Left ventricle myocardium inferior (tissue), 1 donor: ENCODE measurements around the gene SDK1. TPM values are rescaled to one million over a fixed set of nuclear protein-coding genes. Genes with fewer than 3 reads are reported as not detected.
A peak's percentile ranks its signal among the peaks of the same experiment; 100 is the strongest.

ENCODE experiments used
- DNase-seq: peaks from one replicate; pipeline ENCODE4 v3.0.0-alpha.2; 2020
- H3K27ac ChIP-seq: fragments of 200-600 bp; replicated peaks from 2 replicates; pipeline ENCODE4 v1.8.0; 2021
- H3K27me3 ChIP-seq: fragments of 200-600 bp; 2 replicates; pipeline ENCODE4 v1.8.0; 2021; ENCODE audit warnings: low read depth
- H3K36me3 ChIP-seq: fragments of 200-600 bp; 2 replicates; pipeline ENCODE4 v1.8.0; 2021
- H3K4me1 ChIP-seq: fragments of 200-600 bp; 2 replicates; pipeline ENCODE4 v1.8.0; 2021
- H3K4me3 ChIP-seq: fragments of 200-600 bp; 2 replicates; pipeline ENCODE4 v1.8.0; 2021; ENCODE audit warnings: mild to moderate bottlenecking, moderate library complexity
- H3K9me3 ChIP-seq: fragments of 200-600 bp; replicated peaks from 2 replicates; pipeline ENCODE4 v1.8.0; 2021
- CTCF ChIP-seq: fragments of 200-600 bp; IDR thresholded peaks from 2 replicates; pipeline ENCODE4 v1.8.0; 2021; ENCODE audit warnings: antibody characterized with exemption, mild to moderate bottlenecking, borderline replicate concordance
- intact Hi-C: fragments of 100-400 bp; cut with micrococcal nuclease; formaldehyde crosslinking; loops from one replicate; pipeline ENCODE4 v1.11.0; 2022
- total RNA-seq: library from RNA; stranded (reverse); fragmentation: NEBNext Ultra II Directional; extraction: Animal tissue kit (Norgen Biotek cat#: 25700); gene quantifications from one replicate; pipeline ENCODE4 v1.2.1, GENCODE V29; 2021
- donor health status: DM: no; HTN: yes; CAD: no; lungs with severe emphysema.

Gene SDK1
- total RNA-seq, 1 donor from 2014 or later, result 1.3 TPM

GRCh38 chr7:3292694-3293093 lies 8.4 kb upstream of the SDK1 start:
- TF ChIP-seq CTCF, result no peak
- Histone ChIP-seq H3K4me1 (no peaks in the 10 kb centered on the region), H3K4me3 (no peak overlapping the region), H3K9me3 (peaks cover 9% of the 10 kb centered on the region), H3K27me3 (peaks cover 29% of the 10 kb centered on the region), H3K27ac (no peak overlapping the region), H3K36me3 (no peaks in the 10 kb centered on the region)
- no peak for DNase-seq
- intact Hi-C loops, result no loop called here

GRCh38 chr7:3294432-3295100 lies 6.5 kb upstream of the SDK1 start:
- H3K4me1 ChIP-seq, result no peaks in the 10 kb centered on the region
- intact Hi-C loops, result no loop called here
- peaks cover 40% of the 10 kb centered on the region for H3K27me3 ChIP-seq
- H3K36me3 ChIP-seq, result no peaks in the 10 kb centered on the region
- peaks cover 5% of the 10 kb centered on the region for H3K9me3 ChIP-seq
- no peak for DNase-seq
- TF ChIP-seq CTCF, result no peak
- no peak overlapping the region for H3K27ac ChIP-seq
- H3K4me3 ChIP-seq, result no peak overlapping the region

- H3K27me3 ChIP-seq, result peaks cover 52% of the 10 kb centered on the region
- DNase-seq, result no peak
- TF ChIP-seq CTCF, result no peak
- no peak overlapping the region for H3K4me3 ChIP-seq
- intact Hi-C loops, result no loop called here
- H3K27ac ChIP-seq, result no peak overlapping the region
- H3K36me3 ChIP-seq, result no peaks in the 10 kb centered on the region
- no peaks in the 10 kb centered on the region for H3K9me3 ChIP-seq
- H3K4me1 ChIP-seq, result peaks cover 16% of the 10 kb centered on the region
Measured at GRCh38 chr7:3297105-3297819, 3.8 kb upstream of the SDK1 start.

GRCh38 chr7:3300221-3300650 lies 816 bp upstream of the SDK1 start:
- Histone ChIP-seq H3K4me1 (peaks cover 21% of the 10 kb centered on the region), H3K36me3 (no peaks in the 10 kb centered on the region), H3K27me3 (peaks cover 28% of the 10 kb centered on the region), H3K9me3 (no peaks in the 10 kb centered on the region), H3K4me3 (peak overlapping the region; percentile 69), H3K27ac (no peak overlapping the region)
- no peak for DNase-seq
- intact Hi-C loops, result no loop called here
- TF ChIP-seq CTCF, result no peak

- no peak for TF ChIP-seq CTCF
- Histone ChIP-seq H3K4me1 (peaks cover 21% of the 10 kb centered on the region), H3K9me3 (no peaks in the 10 kb centered on the region), H3K36me3 (no peaks in the 10 kb centered on the region), H3K27me3 (peaks cover 28% of the 10 kb centered on the region), H3K27ac (no peak overlapping the region), H3K4me3 (peak overlapping the region; percentile 72)
- no peak for DNase-seq
- intact Hi-C loops, result no loop called here
Measured at GRCh38 chr7:3301449-3301731, 338 bp downstream of the SDK1 start.
